ENCODE results near the gene PSMC5.

DNA sequence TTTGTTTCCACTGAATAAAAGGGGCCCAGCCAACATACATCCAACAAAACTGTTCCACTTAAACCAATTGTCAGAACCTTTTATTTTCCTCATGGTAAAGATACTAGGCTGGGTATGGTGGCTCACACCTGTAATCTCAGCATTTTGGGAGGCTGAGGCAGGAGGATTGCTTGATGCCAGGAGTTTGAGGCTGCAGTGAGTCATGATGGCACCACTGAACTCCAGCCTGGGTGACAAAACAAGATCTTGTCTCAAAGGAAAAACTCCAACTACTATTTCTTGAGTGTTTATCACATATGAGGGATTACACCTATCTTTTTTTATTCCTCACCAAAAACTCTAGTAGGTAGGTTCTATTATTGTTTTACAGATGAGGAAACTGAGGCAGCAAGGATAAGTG is 4.7 kb upstream of the PSMC5 start:
- TF ChIP-seq, protein P1, sequence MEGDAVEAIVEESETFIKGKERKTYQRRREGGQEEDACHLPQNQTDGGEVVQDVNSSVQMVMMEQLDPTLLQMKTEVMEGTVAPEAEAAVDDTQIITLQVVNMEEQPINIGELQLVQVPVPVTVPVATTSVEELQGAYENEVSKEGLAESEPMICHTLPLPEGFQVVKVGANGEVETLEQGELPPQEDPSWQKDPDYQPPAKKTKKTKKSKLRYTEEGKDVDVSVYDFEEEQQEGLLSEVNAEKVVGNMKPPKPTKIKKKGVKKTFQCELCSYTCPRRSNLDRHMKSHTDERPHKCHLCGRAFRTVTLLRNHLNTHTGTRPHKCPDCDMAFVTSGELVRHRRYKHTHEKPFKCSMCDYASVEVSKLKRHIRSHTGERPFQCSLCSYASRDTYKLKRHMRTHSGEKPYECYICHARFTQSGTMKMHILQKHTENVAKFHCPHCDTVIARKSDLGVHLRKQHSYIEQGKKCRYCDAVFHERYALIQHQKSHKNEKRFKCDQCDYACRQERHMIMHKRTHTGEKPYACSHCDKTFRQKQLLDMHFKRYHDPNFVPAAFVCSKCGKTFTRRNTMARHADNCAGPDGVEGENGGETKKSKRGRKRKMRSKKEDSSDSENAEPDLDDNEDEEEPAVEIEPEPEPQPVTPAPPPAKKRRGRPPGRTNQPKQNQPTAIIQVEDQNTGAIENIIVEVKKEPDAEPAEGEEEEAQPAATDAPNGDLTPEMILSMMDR (IDR thresholded peaks at IDR 0.05 in 8 of 11, conservative IDR thresholded peaks at IDR 0.05 in 3 of 11) = no peak
- TF ChIP-seq POLR2A (IDR thresholded peaks at IDR 0.05) = no peak

All from spleen (tissue), 7 donors.